ENCODE data around the gene GPC6.

Gene GPC6

GRCh38 chr13:93922063-93922855 lies 695.7 kb downstream of the GPC6 start:
- H3K4me1 ChIP-seq (ENCODE audit: control insufficient read depth in 1 of 2, insufficient read depth in 2 of 2, low read length in 2 of 2), result no peaks in the 10 kb centered on the region
- no peaks in the 10 kb centered on the region for H3K79me1 ChIP-seq (ENCODE audit: low read length)
- no peak overlapping the region for H2BK120ac ChIP-seq (ENCODE audit: insufficient read depth, low read length, poor library complexity)

GRCh38 chr13:93925990-93926389 lies 699.4 kb downstream of the GPC6 start:
- no peak overlapping the region for H3K18ac ChIP-seq (ENCODE audit: low read length)
- no CpG with 5 or more reads among the region's 1 CpG for WGBS (ENCODE audit: extremely low coverage, insufficient coverage, insufficient read length)
- no peak overlapping the region for H3K4ac ChIP-seq (ENCODE audit: low read depth, low read length)
- H3K4me2 ChIP-seq (ENCODE audit: low read length), result no peak overlapping the region
- no peak overlapping the region for H3K23ac ChIP-seq (ENCODE audit: low read length)
- H3K79me1 ChIP-seq (ENCODE audit: low read length), result no peaks in the 10 kb centered on the region
- H4K8ac ChIP-seq (ENCODE audit: low read depth, low read length), result no peak overlapping the region
- H3K9ac ChIP-seq (ENCODE audit: low read length), result no peak overlapping the region
- H3K9me3 ChIP-seq (ENCODE audit: insufficient read depth, low read depth, low read length), result peaks cover 2% of the 10 kb centered on the region
- H3K4me3 ChIP-seq (ENCODE audit: low read depth, low read length), result no peak overlapping the region
- no peak overlapping the region for H2AFZ ChIP-seq (ENCODE audit: insufficient read depth, low read length, poor library complexity)
- no peaks in the 10 kb centered on the region for H3K4me1 ChIP-seq (ENCODE audit: control insufficient read depth in 1 of 2, insufficient read depth in 2 of 2, low read length in 2 of 2)
- no peak overlapping the region for H2BK12ac ChIP-seq (ENCODE audit: low read length)
- no peak for DNase-seq
- H2BK5ac ChIP-seq (ENCODE audit: low read depth, low read length, poor library complexity), result no peak overlapping the region
- H3K27ac ChIP-seq (ENCODE audit: low read depth, low read length), result no peak overlapping the region
- H3K36me3 ChIP-seq (ENCODE audit: control insufficient read depth in 1 of 2, insufficient read depth in 2 of 2, low read length in 2 of 2), result no peaks in the 10 kb centered on the region
- no peak overlapping the region for H3K14ac ChIP-seq (ENCODE audit: low read length)
- H2AK5ac ChIP-seq (ENCODE audit: low read length), result no peak overlapping the region
- H3K79me2 ChIP-seq (ENCODE audit: control insufficient read depth, insufficient read depth, low read length, poor library complexity), result no peaks in the 10 kb centered on the region
- H4K12ac ChIP-seq (ENCODE audit: low read depth, low read length), result no peak overlapping the region
- no peaks in the 10 kb centered on the region for H3K27me3 ChIP-seq (ENCODE audit: insufficient read depth, low read length)
- no peak overlapping the region for H2BK120ac ChIP-seq (ENCODE audit: insufficient read depth, low read length, poor library complexity)
- H4K91ac ChIP-seq (ENCODE audit: low read depth, low read length), result no peak overlapping the region

More at GRCh38 chr13:93922063-93922855, 695.7 kb downstream of the GPC6 start:
- Histone ChIP-seq H2BK5ac (ENCODE audit: low read depth, low read length, poor library complexity) (no peak overlapping the region), H3K27ac (ENCODE audit: low read depth, low read length) (no peak overlapping the region), H3K14ac (ENCODE audit: low read length) (no peak overlapping the region), H3K4me3 (ENCODE audit: low read depth, low read length) (no peak overlapping the region), H3K18ac (ENCODE audit: low read length) (no peak overlapping the region), H3K79me2 (ENCODE audit: control insufficient read depth, insufficient read depth, low read length, poor library complexity) (no peaks in the 10 kb centered on the region), H4K12ac (ENCODE audit: low read depth, low read length) (no peak overlapping the region), H3K23ac (ENCODE audit: low read length) (no peak overlapping the region), H3K4me2 (ENCODE audit: low read length) (no peak overlapping the region), H3K27me3 (ENCODE audit: insufficient read depth, low read length) (no peaks in the 10 kb centered on the region), H2AK5ac (ENCODE audit: low read length) (no peak overlapping the region), H3K4ac (ENCODE audit: low read depth, low read length) (no peak overlapping the region), H2BK12ac (ENCODE audit: low read length) (no peak overlapping the region), H3K36me3 (ENCODE audit: control insufficient read depth in 1 of 2, insufficient read depth in 2 of 2, low read length in 2 of 2) (no peaks in the 10 kb centered on the region), H4K91ac (ENCODE audit: low read depth, low read length) (no peak overlapping the region), H3K9ac (ENCODE audit: low read length) (no peak overlapping the region), H3K9me3 (ENCODE audit: insufficient read depth, low read depth, low read length) (peaks cover 2% of the 10 kb centered on the region), H4K8ac (ENCODE audit: low read depth, low read length) (no peak overlapping the region), H2AFZ (ENCODE audit: insufficient read depth, low read length, poor library complexity) (no peak overlapping the region)
- 100% methylated on average over 1 of the region's 5 CpGs for WGBS (ENCODE audit: extremely low coverage, insufficient coverage, insufficient read length)
- DNase-seq, result no peak

GRCh38 chr13:93926425-93926824 lies 699.8 kb downstream of the GPC6 start:
- Histone ChIP-seq H2AFZ (ENCODE audit: insufficient read depth, low read length, poor library complexity) (no peak overlapping the region), H3K27ac (ENCODE audit: low read depth, low read length) (no peak overlapping the region), H3K4me3 (ENCODE audit: low read depth, low read length) (no peak overlapping the region), H3K36me3 (ENCODE audit: control insufficient read depth in 1 of 2, insufficient read depth in 2 of 2, low read length in 2 of 2) (no peaks in the 10 kb centered on the region), H2BK120ac (ENCODE audit: insufficient read depth, low read length, poor library complexity) (no peak overlapping the region), H3K9ac (ENCODE audit: low read length) (no peak overlapping the region), H4K8ac (ENCODE audit: low read depth, low read length) (no peak overlapping the region), H3K79me1 (ENCODE audit: low read length) (no peaks in the 10 kb centered on the region), H3K4me2 (ENCODE audit: low read length) (no peak overlapping the region), H3K14ac (ENCODE audit: low read length) (no peak overlapping the region), H2BK12ac (ENCODE audit: low read length) (no peak overlapping the region), H2AK5ac (ENCODE audit: low read length) (no peak overlapping the region), H3K27me3 (ENCODE audit: insufficient read depth, low read length) (no peaks in the 10 kb centered on the region), H3K23ac (ENCODE audit: low read length) (no peak overlapping the region), H4K91ac (ENCODE audit: low read depth, low read length) (no peak overlapping the region), H3K79me2 (ENCODE audit: control insufficient read depth, insufficient read depth, low read length, poor library complexity) (no peaks in the 10 kb centered on the region), H3K4me1 (ENCODE audit: control insufficient read depth in 1 of 2, insufficient read depth in 2 of 2, low read length in 2 of 2) (no peaks in the 10 kb centered on the region), H3K9me3 (ENCODE audit: insufficient read depth, low read depth, low read length) (no peaks in the 10 kb centered on the region), H4K12ac (ENCODE audit: low read depth, low read length) (no peak overlapping the region), H2BK5ac (ENCODE audit: low read depth, low read length, poor library complexity) (no peak overlapping the region), H3K18ac (ENCODE audit: low read length) (no peak overlapping the region), H3K4ac (ENCODE audit: low read depth, low read length) (no peak overlapping the region)
- DNase-seq, result no peak
- WGBS (ENCODE audit: extremely low coverage, insufficient coverage, insufficient read length), result no CpG with 5 or more reads among the region's 1 CpG

GRCh38 chr13:93927431-93927830 lies 700.8 kb downstream of the GPC6 start:
- Histone ChIP-seq H3K4ac (ENCODE audit: low read depth, low read length) (no peak overlapping the region), H4K12ac (ENCODE audit: low read depth, low read length) (no peak overlapping the region), H3K4me1 (ENCODE audit: control insufficient read depth in 1 of 2, insufficient read depth in 2 of 2, low read length in 2 of 2) (no peaks in the 10 kb centered on the region), H2AFZ (ENCODE audit: insufficient read depth, low read length, poor library complexity) (no peak overlapping the region), H3K9ac (ENCODE audit: low read length) (no peak overlapping the region), H4K8ac (ENCODE audit: low read depth, low read length) (no peak overlapping the region), H2BK5ac (ENCODE audit: low read depth, low read length, poor library complexity) (no peak overlapping the region), H3K4me3 (ENCODE audit: low read depth, low read length) (no peak overlapping the region), H3K79me1 (ENCODE audit: low read length) (no peaks in the 10 kb centered on the region), H3K18ac (ENCODE audit: low read length) (no peak overlapping the region), H3K23ac (ENCODE audit: low read length) (no peak overlapping the region), H3K4me2 (ENCODE audit: low read length) (no peak overlapping the region), H3K27ac (ENCODE audit: low read depth, low read length) (no peak overlapping the region), H3K27me3 (ENCODE audit: insufficient read depth, low read length) (no peaks in the 10 kb centered on the region), H4K91ac (ENCODE audit: low read depth, low read length) (no peak overlapping the region), H3K14ac (ENCODE audit: low read length) (no peak overlapping the region), H2BK12ac (ENCODE audit: low read length) (no peak overlapping the region), H2AK5ac (ENCODE audit: low read length) (no peak overlapping the region), H3K36me3 (ENCODE audit: control insufficient read depth in 1 of 2, insufficient read depth in 2 of 2, low read length in 2 of 2) (no peaks in the 10 kb centered on the region), H2BK120ac (ENCODE audit: insufficient read depth, low read length, poor library complexity) (no peak overlapping the region), H3K9me3 (ENCODE audit: insufficient read depth, low read depth, low read length) (no peaks in the 10 kb centered on the region), H3K79me2 (ENCODE audit: control insufficient read depth, insufficient read depth, low read length, poor library complexity) (no peaks in the 10 kb centered on the region)
- no CpG with 5 or more reads among the region's 1 CpG for WGBS (ENCODE audit: extremely low coverage, insufficient coverage, insufficient read length)
- DNase-seq, result no peak
